Heart right ventricle (tissue), 16 donors: ENCODE measurements around the gene EXOC3L2. TPM values are rescaled to one million over a fixed set of nuclear protein-coding genes. Genes with fewer than 3 reads are reported as not detected.

Experiments
- ATAC-seq, 8 donors: fragments of 200-7000 bp; cut with Tn5 transposase; one replicate each; pipeline ENCODE4 v1.9.1; 2020; ENCODE audit warnings: mild to moderate bottlenecking in 8 of 8, moderate library complexity in 8 of 8, moderate number of reproducible peaks in 1 of 8
- DNase-seq, 2 donors: peaks; one replicate each; pipeline ENCODE4 v3.0.0-alpha.2; 2020
- H3K27ac ChIP-seq, 10 donors: fragments of 200-600 bp; sonication (generic) in 2 of 10; one replicate each; pipeline versions ENCODE4 v1.5.0 to v1.8.0; 2020 to 2022; ENCODE audit warnings: mild to moderate bottlenecking in 3 of 10
- H3K27me3 ChIP-seq, 7 donors: fragments of 200-600 bp; one replicate each; pipeline ENCODE4 v1.8.0; 2021 to 2022; ENCODE audit warnings: mild to moderate bottlenecking in 2 of 7
- H3K36me3 ChIP-seq, 9 donors: fragments of 200-600 bp; sonication (generic) in 1 of 9; one replicate each; pipeline versions ENCODE4 v1.5.0 to v1.8.0; 2020 to 2022; ENCODE audit warnings: mild to moderate bottlenecking in 2 of 9
- H3K4me1 ChIP-seq, 9 donors: fragments of 200-600 bp; sonication (generic) in 1 of 9; one replicate each; pipeline versions ENCODE4 v1.5.0 to v1.8.0; 2020 to 2022; ENCODE audit warnings: mild to moderate bottlenecking in 4 of 9
- H3K4me3 ChIP-seq, 10 donors: fragments of 200-600 bp; sonication (generic) in 2 of 10; one replicate each; pipeline versions ENCODE4 v1.5.0 to v1.8.0; 2020 to 2022; ENCODE audit warnings: mild to moderate bottlenecking in 7 of 10, moderate library complexity in 2 of 10
- H3K9me3 ChIP-seq, 11 donors: fragments of 200-600 bp in 10 of 11; sonication (generic) in 2 of 11; one replicate each; pipeline versions ENCODE4 v1.5.0 to v1.8.0; 2013 to 2022; ENCODE audit warnings: mild to moderate bottlenecking in 2 of 11, control low read depth in 1 of 11, moderate library complexity in 1 of 11
- CTCF ChIP-seq, 9 donors: fragments of 200-600 bp; sonication (generic) in 2 of 9; IDR thresholded peaks; one replicate each; pipeline versions ENCODE4 v1.5.0 to v1.8.0; 2021 to 2022; ENCODE audit warnings: antibody characterized with exemption in 9 of 9, mild to moderate bottlenecking in 5 of 9, moderate library complexity in 1 of 9
- WGBS, 2 donors: extraction: QIAGEN DNeasy Blood & Tissue Kit; methylation state at CpG; one replicate each; pipeline ENCODE4 v1.1.7; 2013; ENCODE audit warnings: inconsistent platforms in 1 of 2; 5-methylcytosine and 5-hydroxymethylcytosine counted together
- intact Hi-C, 10 donors: fragments of 100-400 bp; cut with DNase I; formaldehyde crosslinking; loops; one replicate each; pipeline versions ENCODE4 v1.11.1 to v1.14.2; 2022
- polyA plus RNA-seq, 2 donors: library from polyadenylated mRNA; stranded (reverse); fragments of 200-250 nt; gene quantifications; one replicate each; pipeline ENCODE4 v1.2.3, GENCODE V29; 2013
- total RNA-seq, 10 donors: library from RNA; stranded (reverse); fragmentation: NEBNext Ultra II Directional in 3 of 10; extraction: Animal tissue kit (Norgen Biotek cat#: 25700) in 3 of 10; gene quantifications; one replicate each; pipeline versions ENCODE4 v1.2.1 to v1.2.4, GENCODE V29; 2021 to 2023
- donor health status: Arrhythmogenic right ventricular cardiomyopathy.
- donor health status: ischemic (EF 13 %, LVEDD 7.1; RV severe dilation, severe dysfunction).
- donor health status: healthy with polysubstance abuse.
- donor health status: DM: no; HTN: yes; CAD: no.
- donor health status: DM: no; HTN: no; CAD: no.
- donor health status: ischemic (EF 25% LVEDD 6.9; RV normal size, moderate dysfunction).
- donor health status: ischemic (EF 25% LVEDD 5.7; RV mildly dilated, moderate dysfunction).
- donor health status: healthy.
- donor health status: DM: yes; HTN: yes; CAD: no.
- donor health status: Ischemic cardiomyopathy.
- donor health status: ischemic (EF 35%, LVEDD 5.7; RV mildly dilated, moderate dysfunction).
- donor health status: nonischemic (EF 11% LVEDD 7.7; RV severe dilation, severe dysfunction).
- donor health status: DM: yes; HTN: yes; CAD: no.
- donor health status: PGD.
- donor health status: ischemic (EF 29% LVEDD 5.4; RV normal size, mild dysfunction).
- donor health status: nonischemic (EF 23%, LVEDD 6.1; RV moderate dilation, normal function).

Gene EXOC3L2
- total and polyA plus RNA-seq, 12 donors, result 0.27 to 2.0 (median 1.2) TPM

GRCh38 chr19:45172173-45172572 lies 73.0 kb downstream of the EXOC3L2 start:
- Histone ChIP-seq H3K27me3 (no peaks in the 10 kb centered on the region), H3K9me3 (no peaks in the 10 kb centered on the region), H3K27ac (peak overlapping the region; percentile 10 to 78 (median 48)), H3K4me3 (no peak overlapping the region), H3K4me1 (peaks cover 0 to 46% (median 13%) of the 10 kb centered on the region in 9 donors), H3K36me3 (no peaks in the 10 kb centered on the region)
- DNase-seq, result no peak
- no peak for TF ChIP-seq CTCF (IDR thresholded peaks at IDR 0.05)
- ATAC-seq, result peak in 6 of 8 donors; percentile 14 to 76 (median 44)
- intact Hi-C loops, result loop anchor here in 1 of 10 donors (10.0 kb wide), 1 partner anchor 277 kb away; the partner anchor contains the start of gene TOMM40
- 60 to 63% methylated on average over 4 of the region's 4 CpGs for WGBS, 2 donors

- peak overlapping the region; percentile 11 to 74 (median 50) for H3K27ac ChIP-seq
- WGBS, 2 donors, result 41 to 54% methylated on average over 7 of the region's 7 CpGs
- intact Hi-C loops, result loop anchor here in 1 of 10 donors (10.0 kb wide), 1 partner anchor 276 kb away; the partner anchor contains the start of gene TOMM40
- peaks cover 0 to 46% (median 19%) of the 10 kb centered on the region in 9 donors for H3K4me1 ChIP-seq
- DNase-seq (peak in 1 of 2 donors; percentile 28), ATAC-seq (peak in 7 of 8 donors; percentile 44 to 79 (median 59))
- H3K36me3 ChIP-seq, result no peaks in the 10 kb centered on the region
- H3K27me3 ChIP-seq, result no peaks in the 10 kb centered on the region
- no peaks in the 10 kb centered on the region for H3K9me3 ChIP-seq
- no peak overlapping the region for H3K4me3 ChIP-seq
- no peak for TF ChIP-seq CTCF (IDR thresholded peaks at IDR 0.05)
Observed at GRCh38 chr19:45171211-45171623, 74.0 kb downstream of the EXOC3L2 start.

- Histone ChIP-seq H3K36me3 (no peaks in the 10 kb centered on the region), H3K27me3 (no peaks in the 10 kb centered on the region), H3K4me1 (peaks cover 0 to 46% (median 21%) of the 10 kb centered on the region in 9 donors), H3K4me3 (no peak overlapping the region), H3K27ac (peak overlapping the region in 7 of 10 donors; percentile 11 to 74 (median 35)), H3K9me3 (no peaks in the 10 kb centered on the region)
- no peak for TF ChIP-seq CTCF (IDR thresholded peaks at IDR 0.05)
- ATAC-seq, result no peak
- intact Hi-C loops, result loop anchor here in 1 of 10 donors (10.0 kb wide), 1 partner anchor 276 kb away; the partner anchor contains the start of gene TOMM40
- 79 to 81% methylated on average over 21 of the region's 21 CpGs for WGBS, 2 donors
- no peak for DNase-seq
Observed at GRCh38 chr19:45170146-45171106, 74.8 kb downstream of the EXOC3L2 start.

GRCh38 chr19:45169602-45170001 lies 75.6 kb downstream of the EXOC3L2 start:
- Histone ChIP-seq H3K4me1 (peaks cover 3 to 53% (median 28%) of the 10 kb centered on the region in 9 donors), H3K4me3 (no peak overlapping the region), H3K36me3 (no peaks in the 10 kb centered on the region), H3K9me3 (no peaks in the 10 kb centered on the region), H3K27me3 (no peaks in the 10 kb centered on the region), H3K27ac (no peak overlapping the region)
- TF ChIP-seq CTCF (IDR thresholded peaks at IDR 0.05), result no peak
- DNase-seq, result no peak
- WGBS, 2 donors, result 92 to 94% methylated on average over 10 of the region's 10 CpGs
- intact Hi-C loops, result loop anchor here in 1 of 10 donors (10.0 kb wide), 1 partner anchor 275 kb away; the partner anchor contains the start of gene TOMM40
- ATAC-seq, result no peak
